CD4-positive, alpha-beta T cell (primary cell): ENCODE results near the gene C21orf58. TPM values are rescaled to one million over a fixed set of nuclear protein-coding genes. Genes with fewer than 3 reads are reported as not detected.
"Not testable (repeated sequence)": the region's sequence is repeated elsewhere in the genome, so short reads cannot be mapped to it uniquely, and the experiment has no call there.

Source experiments
- ATAC-seq: fragments of 200-7000 bp; cut with Tn5 transposase; one replicate; pipeline ENCODE4 v1.10.0; 2022; ENCODE audit warnings: mild to moderate bottlenecking; ENCODE audit not compliant: poor library complexity
- CTCF ChIA-PET: fragments of 350-600 bp; sonication (Branson Sonifier 250); formaldehyde crosslinking; loops from one replicate; lab custom pipeline; 2021; ENCODE audit warnings: antibody characterized with exemption, inconsistent platforms; lab: Charles Lee
- POLR2A ChIA-PET: fragments of 350-600 bp; sonication (Branson Sonifier 250); formaldehyde crosslinking; loops from one replicate; lab custom pipeline; 2021; ENCODE audit warnings: antibody characterized with exemption, inconsistent platforms; lab: Charles Lee
- DNase-seq, 14 experiments: peaks; one replicate each; pipeline ENCODE4 v3.0.0-alpha.2; 2013 to 2020; ENCODE audit warnings: mixed read lengths in 2 of 14
- H3K27ac ChIP-seq, 2 donors: one replicate each; pipeline versions ENCODE4 v1.5.1 to v1.7.0; 2013; ENCODE audit warnings: low read length in 2 of 2, low read depth in 1 of 2, mild to moderate bottlenecking in 1 of 2
- H3K27me3 ChIP-seq, 2 experiments: 1 replicate in 1 of 2; 2 replicates in 1 of 2; pipeline versions ENCODE4 v1.6.1 to v1.7.0; 2013; ENCODE audit warnings: low read length in 2 of 2, control low read depth in 1 of 2, mild to moderate bottlenecking in 1 of 2, moderate library complexity in 1 of 2; ENCODE audit not compliant: insufficient read depth in 2 of 2, control insufficient read depth in 1 of 2
- H3K36me3 ChIP-seq: one replicate; pipeline ENCODE4 v1.6.1; 2013; ENCODE audit warnings: low read length, control low read depth; ENCODE audit not compliant: insufficient read depth
- H3K4me1 ChIP-seq: one replicate; pipeline ENCODE4 v1.6.1; 2013; ENCODE audit warnings: low read length, control low read depth; ENCODE audit not compliant: insufficient read depth
- H3K4me3 ChIP-seq: one replicate; pipeline ENCODE4 v1.5.1; 2013; ENCODE audit warnings: mild to moderate bottlenecking, low read length, moderate library complexity
- H3K9me3 ChIP-seq, 2 experiments: 1 replicate in 1 of 2; 2 replicates in 1 of 2; pipeline versions ENCODE4 v1.6.1 to v1.7.0; 2013; ENCODE audit warnings: low read length in 2 of 2, mild to moderate bottlenecking in 2 of 2, control low read depth in 1 of 2, moderate library complexity in 1 of 2; ENCODE audit not compliant: control insufficient read depth in 1 of 2, insufficient read depth in 1 of 2
- H3K27ac Mint-ChIP-seq: one replicate; pipeline ENCODE4 v1.8.0; 2020; ENCODE audit warnings: mixed read lengths
- H3K27me3 Mint-ChIP-seq: one replicate; pipeline ENCODE4 v1.8.0; 2021; ENCODE audit warnings: mixed read lengths
- H3K36me3 Mint-ChIP-seq: one replicate; pipeline ENCODE4 v1.8.0; 2021; ENCODE audit warnings: low read depth, mixed read lengths
- H3K4me1 Mint-ChIP-seq: one replicate; pipeline ENCODE4 v1.8.0; 2021; ENCODE audit warnings: low read depth, mixed read lengths
- H3K4me3 Mint-ChIP-seq: one replicate; pipeline ENCODE4 v1.8.0; 2020; ENCODE audit warnings: mild to moderate bottlenecking, mixed read lengths
- H3K9me3 Mint-ChIP-seq: one replicate; pipeline ENCODE4 v1.8.0; 2020; ENCODE audit warnings: mixed read lengths
- CTCF ChIP-seq: fragments of 200-600 bp; IDR thresholded peaks from one replicate; pipeline ENCODE4 v1.8.0; 2022; ENCODE audit warnings: antibody characterized with exemption, mild to moderate bottlenecking
- intact Hi-C, 2 experiments: fragments of 100-400 bp; cut with DNase I in 1 of 2; cut with micrococcal nuclease in 1 of 2; formaldehyde crosslinking; loops; one replicate each; pipeline versions ENCODE4 v1.15.1 to v1.9.0; 2023 to 2025; cut with DNase I, micrococcal nuclease
- polyA plus RNA-seq, 2 donors: library from polyadenylated mRNA; unstranded; fragments of 120-200 nt; gene quantifications; one replicate each; pipeline ENCODE4 v1.2.1, GENCODE V29; 2013
- total RNA-seq, 174 experiments: library from RNA in 2 of 174; stranded (reverse) in 2 of 174; gene quantifications; one replicate each; pipeline ENCODE4 v1.2.3 and lab custom pipeline; 2021 to 2026

The C21orf58 gene
- total RNA-seq, result 1 to 10 TPM; 2.0 to 2.8 TPM
- polyA plus RNA-seq (2013, experiment 1 of 2), result 3.1 TPM
- polyA plus RNA-seq (2013, experiment 2 of 2), result 3.3 TPM
- 0.24 to 36.7 (median 6.7) reads per million in 172 experiments for total RNA-seq (lab: John Stamatoyannopoulos, UW)

- H3K4me3 ChIP-seq, result peak within 1 kb of the TSS; percentile 96
- Mint-ChIP-seq H3K4me3 (peak within 1 kb of the TSS; percentile 96), H3K9me3 (no peaks in the 10 kb centered on the region), H3K4me1 (peaks cover 39% of the 10 kb centered on the region), H3K27me3 (no peaks in the 10 kb centered on the region), H3K27ac (peak within 1 kb of the TSS; percentile 99), H3K36me3 (peaks cover 33% of the 10 kb centered on the region)
- POLR2A ChIA-PET, result no interaction called here
- no peak for TF ChIP-seq CTCF
- H3K9me3 ChIP-seq, result no peaks in the 10 kb centered on the region
- DNase-seq, result peak; percentile 95 to 99 (median 98)
- intact Hi-C loops, result loop anchor here (1.0 to 10.0 kb wide), 9 partner anchors 37 to 1039 kb away; partner anchors contain the start of genes YBEY (in 2 of the 2), COL6A1 (in 1 of the 2), DIP2A (in 1 of the 2) and MCM3AP (in 1 of the 2)
- no peaks in the 10 kb centered on the region for H3K27me3 ChIP-seq
- peak within 1 kb of the TSS; percentile 96 to 100 for H3K27ac ChIP-seq
- CTCF ChIA-PET, result interaction anchor here (1.0 kb wide), 1 partner anchor 181 kb away, joined by 3 read pairs; no protein-coding TSS in a partner anchor
- H3K36me3 ChIP-seq, result peaks cover 7% of the 10 kb centered on the region
- peak; percentile 81 for ATAC-seq
- H3K4me1 ChIP-seq, result peaks cover 28% of the 10 kb centered on the region
These were observed at the start of gene C21orf58, which contains the start of gene PCNT for GRCh38 chr21:46323710-46324389. Gene C21orf58 (minus strand): TSS chr21:46323870. CDS start chr21:46322738, 1,132 bp downstream. Gene PCNT (plus strand): TSS chr21:46324156. CDS start chr21:46324229, 73 bp downstream.

- H3K36me3 ChIP-seq, H3K4me3 Mint-ChIP-seq: not testable (repeated sequence)
These were observed 49.3 kb upstream of the C21orf58 start for GRCh38 chr21:46372947-46373346.

GRCh38 chr21:46372014-46372485, 48.4 kb upstream of the C21orf58 start:
- H3K9me3 ChIP-seq, result no peaks in the 10 kb centered on the region
- Mint-ChIP-seq H3K4me3 (no peak overlapping the region), H3K4me1 (peaks cover 15% of the 10 kb centered on the region), H3K27ac (no peak overlapping the region), H3K9me3 (no peaks in the 10 kb centered on the region), H3K27me3 (no peaks in the 10 kb centered on the region), H3K36me3 (peaks cover 18% of the 10 kb centered on the region)
- no peak overlapping the region for H3K27ac ChIP-seq
- intact Hi-C loops, result no loop called here
- ChIA-PET POLR2A (no interaction called here), CTCF (no interaction called here)
- DNase-seq, result no peak
- H3K36me3 ChIP-seq, result peaks cover 8% of the 10 kb centered on the region
- peaks cover 22% of the 10 kb centered on the region for H3K4me1 ChIP-seq
- no peaks in the 10 kb centered on the region for H3K27me3 ChIP-seq
- H3K4me3 ChIP-seq, result no peak overlapping the region
- no peak for ATAC-seq
- TF ChIP-seq CTCF, result no peak

More at GRCh38 chr21:46372947-46373346, 49.3 kb upstream of the C21orf58 start:
- intact Hi-C loops, DNase-seq, H3K9me3 Mint-ChIP-seq, H3K9me3 ChIP-seq, ATAC-seq, H3K27ac ChIP-seq, H3K27me3 ChIP-seq, H3K27ac Mint-ChIP-seq, H3K4me3 ChIP-seq, CTCF ChIA-PET, H3K27me3 Mint-ChIP-seq: not testable (repeated sequence)
- POLR2A ChIA-PET, result interaction anchor here (0.7 kb wide), 1 partner anchor 137 kb away, joined by 5 read pairs; no protein-coding TSS in a partner anchor
- H3K4me1 ChIP-seq, result peaks cover 18% of the 10 kb centered on the region
- peaks cover 26% of the 10 kb centered on the region for H3K36me3 Mint-ChIP-seq
- peaks cover 15% of the 10 kb centered on the region for H3K4me1 Mint-ChIP-seq
